Epidermal melanocyte (primary cell): ENCODE measurements around the gene PDZK1IP1.

Experiments used
- DNase-seq: peaks from one replicate; pipeline ENCODE4 v3.0.0; 2011; ENCODE audit warnings: low spot score; ENCODE audit not compliant: insufficient read length

PDZK1IP1 gene

GRCh38 chr1:47189844-47190508 lies at the start of gene PDZK1IP1:
Gene PDZK1IP1 (minus strand): TSS chr1:47190036. CDS start chr1:47189932, 104 bp downstream.
- no peak for DNase-seq

- DNase-seq = no peak
These were observed 49.2 kb upstream of the PDZK1IP1 start for GRCh38 chr1:47238935-47239592.

DNA sequence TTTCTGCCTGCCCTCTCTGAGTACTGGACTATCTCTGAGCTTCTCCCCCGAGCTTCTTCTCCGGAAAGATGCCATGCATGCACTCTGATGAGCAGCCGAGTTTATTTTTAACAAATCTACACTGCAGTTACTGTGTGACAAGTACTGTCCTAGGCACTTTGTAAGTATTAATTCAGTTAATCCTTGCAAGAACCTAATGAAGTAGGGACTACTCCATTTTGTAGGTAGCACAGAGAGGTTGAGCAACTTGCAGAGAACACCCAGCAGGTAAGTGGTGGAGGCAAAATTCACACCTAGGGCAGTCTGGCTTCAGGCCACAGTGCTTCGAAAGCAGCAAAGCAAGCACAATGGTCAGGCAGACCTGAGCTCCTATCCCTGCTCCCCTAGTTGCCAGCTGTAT lies 46.0 kb upstream of the PDZK1IP1 start:
- no peak for DNase-seq

- no peak for DNase-seq
These were observed 45.4 kb upstream of the PDZK1IP1 start for GRCh38 chr1:47235241-47235681.

DNA sequence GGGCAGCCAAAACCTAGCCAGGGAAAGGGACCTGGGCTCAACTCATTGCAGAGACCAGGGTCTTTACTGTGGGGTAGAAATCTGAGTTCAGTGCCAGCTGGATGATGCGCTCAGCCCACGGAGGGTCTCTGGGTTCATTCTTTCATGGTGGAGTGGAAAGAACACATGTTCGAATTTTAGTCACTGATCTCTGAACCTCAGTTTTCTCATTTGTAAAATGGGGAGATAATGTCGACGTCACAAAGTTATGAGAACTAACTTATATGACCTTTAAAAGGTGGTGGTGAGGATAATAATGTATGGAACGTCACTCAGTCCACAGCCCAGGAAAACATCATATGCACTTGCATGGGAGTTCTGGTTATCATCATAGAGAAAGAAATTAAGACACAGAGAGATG lies 43.4 kb upstream of the PDZK1IP1 start:
- DNase-seq = no peak

GRCh38 chr1:47232187-47232874 lies 42.5 kb upstream of the PDZK1IP1 start, which contains the start of gene TAL1:
Gene TAL1 (minus strand): TSS chr1:47232225. CDS start chr1:47225888, 6,337 bp downstream.
- DNase-seq = no peak

GRCh38 chr1:47231301-47232186 lies 41.7 kb upstream of the PDZK1IP1 start:
- no peak for DNase-seq

- no peak for DNase-seq
These were observed 41.0 kb upstream of the PDZK1IP1 start for GRCh38 chr1:47230692-47231300.

GRCh38 chr1:47229886-47230691 lies 40.3 kb upstream of the PDZK1IP1 start:
- no peak for DNase-seq

GRCh38 chr1:47229031-47229885 lies 39.4 kb upstream of the PDZK1IP1 start:
- DNase-seq = no peak

GRCh38 chr1:47228644-47229030 lies 38.8 kb upstream of the PDZK1IP1 start:
- no peak for DNase-seq

DNA sequence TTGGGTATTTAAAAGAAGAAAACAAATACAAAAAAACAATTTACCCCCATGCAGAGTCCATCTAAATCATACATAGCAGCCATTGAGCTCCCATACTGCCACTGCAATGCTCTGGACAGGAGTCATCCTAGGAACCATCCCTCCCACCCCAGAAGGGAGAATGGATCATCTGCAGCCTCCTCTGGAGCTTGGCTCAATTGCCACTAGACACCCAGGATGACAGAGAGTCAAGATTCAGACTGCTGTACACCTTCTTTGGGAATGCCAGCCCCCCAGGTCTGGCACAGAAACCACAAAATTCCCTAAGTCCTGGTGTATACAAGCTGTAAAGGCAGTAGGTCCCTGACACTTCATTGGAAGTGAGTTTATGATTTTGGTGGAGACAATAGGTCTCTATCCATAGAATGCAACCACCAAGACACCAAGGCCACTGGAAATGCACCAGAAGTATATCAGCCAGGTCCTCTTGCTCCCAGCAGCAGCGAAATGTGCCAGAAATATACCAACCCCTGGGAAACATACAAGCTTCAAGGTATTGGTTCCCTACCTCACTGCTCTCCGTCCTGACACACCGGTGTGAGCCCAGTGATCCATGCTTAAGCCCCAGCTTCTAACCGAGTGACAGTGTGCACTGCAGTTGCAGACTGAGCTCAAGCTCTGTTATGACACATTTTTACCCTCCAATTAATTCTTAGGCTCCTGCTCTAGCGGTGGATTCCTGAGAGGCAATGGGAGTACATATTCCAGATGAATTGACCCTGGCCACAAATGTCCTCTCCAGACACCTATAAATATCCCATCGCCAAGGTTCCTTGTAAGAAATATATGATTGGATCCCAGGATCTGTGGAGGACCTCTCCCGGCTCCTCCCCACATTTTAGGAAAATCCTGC lies 37.8 kb upstream of the PDZK1IP1 start:
- no peak for DNase-seq

DNA sequence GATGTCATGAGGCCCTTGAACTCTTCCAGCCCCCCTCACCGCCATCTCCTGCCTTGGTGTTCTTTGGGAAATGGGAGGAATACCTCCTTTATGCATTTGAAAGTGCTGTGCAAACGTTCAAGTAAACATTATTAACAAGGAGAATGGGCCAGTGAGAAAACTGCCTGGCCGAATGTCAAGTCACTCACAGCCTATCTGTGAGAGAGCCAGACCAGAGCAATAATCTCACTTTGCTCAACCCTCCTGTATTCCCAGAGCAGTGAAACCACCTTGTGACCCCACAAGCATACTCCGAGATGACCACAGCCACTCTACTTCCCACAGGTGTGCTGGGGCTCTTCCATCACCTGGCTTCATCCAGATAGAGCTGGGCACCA lies 37.0 kb upstream of the PDZK1IP1 start:
- DNase-seq = no peak

- no peak for DNase-seq
These were observed 36.4 kb upstream of the PDZK1IP1 start for GRCh38 chr1:47226121-47226838.

DNA sequence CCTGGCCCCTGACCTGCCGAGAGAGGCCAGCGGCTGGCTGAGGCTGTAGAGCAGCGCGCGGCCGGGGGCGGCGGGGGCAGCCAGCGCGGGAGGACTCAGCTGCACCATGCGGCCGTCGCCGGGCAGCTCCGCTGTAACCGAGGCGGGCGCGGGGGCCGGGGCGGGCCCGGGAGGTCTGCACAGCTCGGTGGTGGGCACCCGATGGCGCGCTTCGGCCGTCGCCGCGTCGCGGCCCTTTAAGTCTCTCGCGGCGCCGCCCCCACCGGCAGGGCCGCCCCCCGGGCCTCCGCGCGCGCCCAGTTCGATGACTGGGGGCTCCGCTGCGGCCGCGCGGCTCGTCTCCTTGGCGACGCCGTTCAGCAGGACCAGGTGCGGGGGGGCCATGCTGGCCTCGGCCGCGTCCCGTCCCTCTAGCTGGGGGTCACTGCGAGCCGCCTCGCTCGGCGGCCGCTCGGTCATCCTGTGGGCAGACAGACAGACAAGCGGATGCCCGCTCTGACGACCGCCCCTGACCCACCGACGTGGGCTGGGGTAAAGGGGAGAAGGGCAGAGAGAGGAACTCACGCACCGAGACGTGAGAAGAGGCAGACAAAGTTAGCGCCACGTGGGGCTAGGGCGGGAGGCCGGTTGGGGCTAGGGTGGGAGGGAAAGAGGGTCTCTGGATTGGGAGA lies 35.7 kb upstream of the PDZK1IP1 start:
- DNase-seq = no peak

DNA sequence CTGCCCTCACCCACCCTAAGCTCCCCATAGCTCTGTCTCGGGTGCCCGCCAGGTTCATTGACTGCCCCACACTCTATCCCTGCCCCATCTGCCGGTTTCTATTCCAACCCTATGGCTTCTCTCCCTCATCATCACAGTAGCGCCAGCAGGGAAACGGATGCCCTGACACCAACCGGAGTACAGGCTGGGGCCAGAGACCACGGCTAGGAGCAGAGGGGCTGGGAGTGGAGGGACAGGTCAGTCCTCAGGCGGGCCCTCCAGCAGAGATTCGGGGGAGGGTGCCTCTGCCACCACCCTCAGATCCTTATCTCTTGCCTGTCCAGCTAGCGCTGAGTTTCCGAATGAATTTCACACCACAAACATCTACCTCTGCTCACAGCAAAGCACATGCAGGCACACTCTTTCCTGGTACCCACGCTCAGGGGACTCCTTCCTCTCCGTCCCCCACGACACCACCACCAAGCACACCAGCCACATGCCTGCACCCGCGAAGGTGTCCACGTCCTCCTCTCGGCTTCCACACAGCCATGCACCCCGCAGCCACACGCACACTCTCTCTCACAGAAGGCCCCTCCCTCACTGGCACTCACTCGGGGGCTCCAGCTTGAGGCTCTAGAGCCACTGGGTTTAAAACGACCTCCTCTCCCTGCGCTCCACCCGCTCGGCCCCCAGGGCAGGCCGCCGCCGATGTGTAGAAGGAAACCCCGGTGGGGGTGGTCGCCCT lies 35.0 kb upstream of the PDZK1IP1 start:
- DNase-seq = no peak
